Measurements from ENCODE around the gene LBR. TPM values are rescaled to one million over a fixed set of nuclear protein-coding genes. Genes with fewer than 3 reads are reported as not detected.

The LBR gene
- polyA plus RNA-seq, 1 experiment: 16.7 TPM

GRCh38 chr1:225460021-225460736 is 32.3 kb upstream of the LBR start:
- no peak for DNase-seq (ENCODE audit: low read depth)
- POLR2A ChIA-PET: no interaction called here

GRCh38 chr1:225458222-225458631 is 30.4 kb upstream of the LBR start:
- no peak for DNase-seq (ENCODE audit: low read depth)
- ChIA-PET POLR2A (no interaction called here), CTCF (interaction anchor here (1.4 kb wide), 1 partner anchor 16 kb away, joined by 5 read pairs; no protein-coding TSS in a partner anchor)
- Histone ChIP-seq H3K4me3 (ENCODE audit: low read depth, low read length) (no peak overlapping the region), H3K36me3 (ENCODE audit: control insufficient read depth, insufficient read depth, low read length) (no peaks in the 10 kb centered on the region), H3K27me3 (ENCODE audit: control insufficient read depth, insufficient read depth, low read length) (peaks cover 3% of the 10 kb centered on the region; the same call in 1 of the 2 replicates)
- TF ChIP-seq CTCF (IDR thresholded peaks at IDR 0.05; ENCODE audit: insufficient read depth, low read depth, low read length): no peak

More at GRCh38 chr1:225460021-225460736, 32.3 kb upstream of the LBR start:
- no peak for TF ChIP-seq CTCF (IDR thresholded peaks at IDR 0.05; ENCODE audit: insufficient read depth, low read depth, low read length)
- CTCF ChIA-PET: interaction anchor here (0.6 to 3.6 kb wide), 7 partner anchors 14 to 423 kb away, joined by 3 to 19 read pairs (median 3); no protein-coding TSS in a partner anchor
- peaks cover 3% of the 10 kb centered on the region; the same call in 1 of the 2 replicates for H3K27me3 ChIP-seq (ENCODE audit: control insufficient read depth, insufficient read depth, low read length)
- H3K36me3 ChIP-seq (ENCODE audit: control insufficient read depth, insufficient read depth, low read length): no peaks in the 10 kb centered on the region
- no peak overlapping the region for H3K4me3 ChIP-seq (ENCODE audit: low read depth, low read length)

DNA sequence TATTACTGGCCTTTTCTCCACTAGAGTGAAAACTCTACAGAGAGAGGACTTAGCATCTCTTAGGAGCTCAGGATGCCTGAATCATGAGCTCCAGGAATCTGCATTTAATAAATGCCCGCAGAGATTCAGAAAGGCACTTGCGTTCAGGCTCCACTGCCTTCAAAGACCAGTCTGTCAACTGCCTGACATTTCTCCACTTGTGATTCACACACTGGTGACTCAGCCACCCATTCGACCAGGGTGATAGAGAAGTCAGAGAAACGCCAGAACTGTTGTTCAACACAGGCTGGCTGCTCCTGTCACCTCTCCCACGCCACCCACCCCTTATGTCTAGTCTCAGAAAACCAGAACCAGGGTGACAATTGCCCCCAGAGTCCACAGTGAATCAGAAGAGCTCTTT is 26.9 kb upstream of the LBR start:
- Histone ChIP-seq H3K4me3 (ENCODE audit: low read depth, low read length) (no peak overlapping the region), H3K36me3 (ENCODE audit: control insufficient read depth, insufficient read depth, low read length) (no peaks in the 10 kb centered on the region), H3K27me3 (ENCODE audit: control insufficient read depth, insufficient read depth, low read length) (no peaks in the 10 kb centered on the region; the same call in 1 of the 2 replicates)
- peak; percentile 39 for DNase-seq (ENCODE audit: low read depth)
- no peak for TF ChIP-seq CTCF (IDR thresholded peaks at IDR 0.05; ENCODE audit: insufficient read depth, low read depth, low read length)
- ChIA-PET POLR2A (no interaction called here), CTCF (interaction anchor here (0.7 to 1.8 kb wide), 3 partner anchors 14 to 391 kb away, joined by 3 to 4 read pairs (median 4); no protein-coding TSS in a partner anchor)

DNA sequence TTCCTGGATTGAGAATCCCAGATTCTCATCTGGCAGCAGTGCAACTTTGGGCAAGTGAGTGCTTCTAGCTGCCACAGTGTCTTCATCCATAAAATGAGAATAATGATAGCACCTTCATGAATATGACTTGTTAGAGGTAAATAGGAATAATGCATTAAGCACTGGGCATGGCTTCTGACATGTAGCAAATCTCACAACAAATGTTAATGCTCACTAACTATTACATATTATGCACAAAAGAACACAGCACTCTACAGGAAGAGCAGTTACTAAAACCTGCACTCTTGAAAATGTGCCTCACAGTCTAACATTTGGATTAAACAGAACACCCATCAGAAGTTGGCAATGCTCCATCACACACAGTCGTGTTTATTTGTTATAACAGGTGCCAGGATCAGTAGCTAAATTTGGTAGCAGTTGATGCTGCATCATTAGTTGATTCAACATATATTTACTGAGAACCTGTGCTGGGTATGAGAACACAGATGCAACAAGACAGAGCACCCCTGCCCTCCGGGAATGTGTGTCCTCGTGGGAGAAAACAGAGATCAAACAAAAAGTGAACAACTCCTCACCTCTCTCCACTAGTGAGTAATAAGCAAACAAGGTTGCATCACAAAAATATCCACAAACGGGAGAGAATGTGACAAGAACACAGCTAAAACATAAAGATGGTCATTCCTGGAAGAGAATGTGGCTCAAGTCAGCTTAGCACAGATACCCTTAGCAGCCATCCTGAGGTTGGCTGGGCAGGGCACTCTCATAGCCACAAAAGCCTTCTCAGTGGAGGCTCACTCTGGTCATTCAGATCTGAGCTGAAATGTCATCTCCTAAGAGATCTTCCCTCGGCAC is 26.2 kb upstream of the LBR start:
- ChIA-PET CTCF (interaction anchor here (1.0 to 1.8 kb wide), 3 partner anchors 14 to 392 kb away, joined by 4 read pairs; no protein-coding TSS in a partner anchor), POLR2A (interaction anchor here (0.7 kb wide), 1 partner anchor 29 kb away, joined by 4 read pairs; no protein-coding TSS in a partner anchor)
- no peaks in the 10 kb centered on the region; the same call in 1 of the 2 replicates for H3K27me3 ChIP-seq (ENCODE audit: control insufficient read depth, insufficient read depth, low read length)
- no peaks in the 10 kb centered on the region for H3K36me3 ChIP-seq (ENCODE audit: control insufficient read depth, insufficient read depth, low read length)
- H3K4me3 ChIP-seq (ENCODE audit: low read depth, low read length): no peak overlapping the region
- no peak for TF ChIP-seq CTCF (IDR thresholded peaks at IDR 0.05; ENCODE audit: insufficient read depth, low read depth, low read length)
- no peak for DNase-seq (ENCODE audit: low read depth)
